ENCODE data around the gene SLC25A39. TPM values are rescaled to one million over a fixed set of nuclear protein-coding genes. Genes with fewer than 3 reads are reported as not detected.
"Not testable (repeated sequence)": the region's sequence is repeated elsewhere in the genome, so short reads cannot be mapped to it uniquely, and the experiment has no call there.

SLC25A39 gene
- total and polyA plus RNA-seq, 8 donors: 42.0 to 351 (median 134) TPM

GRCh38 chr17:44334315-44334714 lies 9.7 kb upstream of the SLC25A39 start:
- 63 to 78% (median 65%) methylated on average over 2 of the region's 2 CpGs for WGBS, 5 donors
- H3K4me3 ChIP-seq: no peak overlapping the region
- intact Hi-C loops (cut with DNase I; ENCODE audit: low total_unique reads): no loop called here
- peaks cover 0 to 35% (median 8%) of the 10 kb centered on the region in 4 donors for H3K4me1 ChIP-seq
- peak overlapping the region in 2 of 5 donors; percentile 1 to 32 for H3K27ac ChIP-seq
- DNase-seq: no peak
- TF ChIP-seq POLR2AphosphoS5 (IDR thresholded peaks at IDR 0.05): no peak
- TF ChIP-seq EP300 (IDR thresholded peaks at IDR 0.05): no peak
- no peak for TF ChIP-seq CTCF (IDR thresholded peaks at IDR 0.05)
- no peak for TF ChIP-seq POLR2A (IDR thresholded peaks at IDR 0.05)
- no peaks in the 10 kb centered on the region for H3K9me3 ChIP-seq
- peaks cover 0 to 23% (median 0%) of the 10 kb centered on the region in 3 donors for H3K27me3 ChIP-seq
- H3K36me3 ChIP-seq: no peaks in the 10 kb centered on the region

GRCh38 chr17:44333371-44333770 lies 8.7 kb upstream of the SLC25A39 start:
- H3K4me1 ChIP-seq: peaks cover 0 to 28% (median 8%) of the 10 kb centered on the region in 4 donors
- intact Hi-C loops (cut with DNase I; ENCODE audit: low total_unique reads): no loop called here
- no peaks in the 10 kb centered on the region for H3K36me3 ChIP-seq
- H3K27me3 ChIP-seq: peaks cover 0 to 19% (median 0%) of the 10 kb centered on the region in 3 donors
- 48 to 72% (median 64%) methylated on average over 5 of the region's 5 CpGs for WGBS, 5 donors
- no peak for DNase-seq
- H3K4me3 ChIP-seq: no peak overlapping the region
- TF ChIP-seq POLR2AphosphoS5 (IDR thresholded peaks at IDR 0.05) (no peak), EP300 (IDR thresholded peaks at IDR 0.05) (no peak), POLR2A (IDR thresholded peaks at IDR 0.05) (no peak), CTCF (IDR thresholded peaks at IDR 0.05) (no peak)
- no peaks in the 10 kb centered on the region for H3K9me3 ChIP-seq
- peak overlapping the region in 2 of 5 donors; percentile 1 to 32 for H3K27ac ChIP-seq

GRCh38 chr17:44331249-44331760 lies 6.7 kb upstream of the SLC25A39 start:
- no peaks in the 10 kb centered on the region for H3K36me3 ChIP-seq
- peak; percentile 80 to 90 for DNase-seq
- no peak overlapping the region for H3K4me3 ChIP-seq
- intact Hi-C loops (cut with DNase I; ENCODE audit: low total_unique reads): no loop called here
- peak in 2 of 3 donors; percentile 13 to 34 for TF ChIP-seq POLR2AphosphoS5 (IDR thresholded peaks at IDR 0.05)
- no peak for TF ChIP-seq EP300 (IDR thresholded peaks at IDR 0.05)
- peak in 5 of 7 experiments; percentile 64 to 85 (median 75) for TF ChIP-seq CTCF (IDR thresholded peaks at IDR 0.05)
- no peak for TF ChIP-seq POLR2A (IDR thresholded peaks at IDR 0.05)
- no peak overlapping the region for H3K27ac ChIP-seq
- peaks cover 0 to 7% (median 0%) of the 10 kb centered on the region in 3 donors for H3K27me3 ChIP-seq
- WGBS, 5 donors: 2 to 4% (median 3%) methylated on average over 7 of the region's 7 CpGs
- H3K4me1 ChIP-seq: peaks cover 5 to 35% (median 18%) of the 10 kb centered on the region in 4 donors
- H3K9me3 ChIP-seq: no peaks in the 10 kb centered on the region

GRCh38 chr17:44330263-44330662 lies 5.6 kb upstream of the SLC25A39 start:
- H3K4me3 ChIP-seq; DNase-seq; H3K9me3 ChIP-seq; H3K27ac ChIP-seq; H3K36me3 ChIP-seq; intact Hi-C loops (cut with DNase I; ENCODE audit: low total_unique reads); H3K27me3 ChIP-seq: not testable (repeated sequence)
- WGBS, 5 donors: 83 to 98% (median 91%) methylated on average over 5 of the region's 5 CpGs
- peaks cover 5 to 44% (median 27%) of the 10 kb centered on the region in 4 donors for H3K4me1 ChIP-seq

GRCh38 chr17:44329516-44329915 lies 4.9 kb upstream of the SLC25A39 start:
- H3K27me3 ChIP-seq; H3K27ac ChIP-seq; DNase-seq; H3K9me3 ChIP-seq; H3K36me3 ChIP-seq; intact Hi-C loops (cut with DNase I; ENCODE audit: low total_unique reads); H3K4me3 ChIP-seq: not testable (repeated sequence)
- H3K4me1 ChIP-seq: peaks cover 5 to 39% (median 27%) of the 10 kb centered on the region in 4 donors
- 84 to 92% (median 86%) methylated on average over 7 of the region's 7 CpGs for WGBS, 5 donors
